OCI-M1 (cell line): Measurements from ENCODE around the gene CCT7.

ENCODE experiments used
- DNase-seq: peaks from one replicate; lab custom pipeline; 2025; lab: John Stamatoyannopoulos, UW

Gene CCT7

DNA sequence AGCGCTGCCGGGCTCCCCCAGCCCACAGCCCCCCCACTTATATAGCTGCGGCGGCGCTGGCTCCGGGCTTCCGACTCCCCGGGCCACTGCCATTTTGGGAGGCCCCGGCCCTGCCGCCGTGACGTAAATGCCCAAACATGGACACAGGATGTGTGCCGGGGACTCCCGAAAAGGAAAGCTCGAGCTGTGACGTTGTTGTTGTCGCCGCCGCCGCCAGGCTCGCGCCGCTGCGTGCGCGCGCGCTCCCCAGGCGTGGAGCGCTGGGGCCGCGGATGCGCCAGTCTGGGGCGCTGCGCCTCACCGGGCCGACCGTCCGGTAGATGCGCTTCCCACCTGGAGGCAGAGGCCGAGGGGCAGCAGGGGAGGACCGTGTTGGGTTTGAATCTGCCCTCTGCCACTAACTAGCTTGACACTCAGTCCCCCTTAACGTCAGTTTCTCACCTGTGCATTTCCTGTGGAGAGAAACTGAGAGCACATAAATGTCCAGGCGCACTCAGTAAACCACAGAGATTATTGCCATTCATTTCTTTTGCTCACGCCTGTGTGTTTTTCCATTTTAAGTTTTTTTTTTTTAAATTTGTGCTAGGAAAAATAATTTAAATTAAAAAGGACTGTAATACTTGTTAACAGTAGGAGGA, 59.5 kb downstream of the CCT7 start, which contains the start of gene EGR4:
Gene EGR4, minus strand, starts transcription at position 15 of the 638 bp plus-strand sequence. CDS start 231 bp downstream, outside the sequence.
- DNase-seq: peak; percentile 75

DNA sequence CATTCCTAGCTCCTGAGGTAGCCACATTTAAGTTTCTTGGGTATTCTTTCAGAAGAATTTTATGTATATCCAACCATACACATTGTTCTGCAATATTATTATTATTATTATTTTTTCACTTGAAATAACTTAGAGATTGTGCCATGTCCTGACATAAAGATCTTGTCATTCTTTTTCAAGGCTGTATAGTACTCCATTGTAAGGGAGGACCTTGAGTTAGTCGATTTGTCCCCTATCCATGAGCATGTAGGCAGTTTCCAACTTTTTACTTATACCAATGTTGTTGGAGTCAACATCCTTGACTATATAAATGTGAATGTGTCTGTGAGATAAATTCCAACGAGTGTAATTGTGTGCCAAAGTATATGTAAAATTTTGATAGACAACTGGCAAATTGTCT, 60.1 kb downstream of the CCT7 start:
- DNase-seq: no peak

DNA sequence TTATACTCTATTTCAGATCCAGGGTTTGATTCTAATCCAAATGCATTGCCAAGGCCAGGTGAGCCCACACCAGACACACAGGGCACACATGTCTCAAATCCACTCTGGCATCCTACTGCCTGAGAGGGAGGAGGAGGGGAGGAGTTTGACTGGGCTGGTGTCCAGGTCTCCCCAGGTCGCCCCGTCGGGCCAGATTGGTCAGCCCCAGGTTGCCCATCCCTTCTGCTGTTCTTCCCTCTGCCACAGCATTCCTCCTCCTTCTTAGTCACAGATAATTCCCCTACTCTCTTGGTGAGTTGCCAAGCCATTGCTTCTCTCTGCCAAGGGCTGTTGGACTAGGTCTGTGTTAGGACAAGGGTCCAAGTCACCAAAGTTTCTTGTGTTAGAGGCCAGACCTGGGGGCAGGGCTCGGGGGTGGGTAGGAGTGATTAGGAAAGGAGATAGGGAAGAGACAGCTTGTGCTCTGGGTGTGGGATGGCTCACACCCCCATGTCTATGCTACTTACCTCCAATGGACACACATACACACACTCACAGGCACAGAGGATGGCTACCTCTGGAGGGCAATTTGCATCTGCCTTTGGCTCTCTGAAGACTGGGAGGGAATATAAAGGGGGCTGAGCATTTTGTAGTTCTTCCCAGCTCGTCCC, 61.8 kb downstream of the CCT7 start:
- DNase-seq: no peak

DNA sequence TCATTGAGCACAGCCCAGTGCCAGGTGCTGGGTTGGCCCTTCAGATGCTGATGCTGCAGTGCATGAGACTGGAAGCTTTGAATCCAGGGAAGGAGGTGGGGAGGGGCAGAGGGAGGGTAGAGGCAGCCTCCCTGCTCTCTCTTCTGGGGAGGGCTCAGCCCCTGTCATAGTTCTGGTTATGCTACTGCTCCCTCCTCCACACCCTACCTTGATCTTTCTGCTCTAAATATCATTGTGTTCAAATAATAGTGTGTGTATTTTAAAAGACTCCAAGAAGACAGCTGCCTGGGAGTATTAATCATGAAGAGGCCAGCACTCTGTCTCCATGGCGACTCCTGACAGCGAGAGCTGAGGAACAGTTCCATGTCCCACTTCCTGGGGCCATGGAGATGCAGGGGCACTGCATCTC, 63.0 kb downstream of the CCT7 start:
- no peak for DNase-seq

DNA sequence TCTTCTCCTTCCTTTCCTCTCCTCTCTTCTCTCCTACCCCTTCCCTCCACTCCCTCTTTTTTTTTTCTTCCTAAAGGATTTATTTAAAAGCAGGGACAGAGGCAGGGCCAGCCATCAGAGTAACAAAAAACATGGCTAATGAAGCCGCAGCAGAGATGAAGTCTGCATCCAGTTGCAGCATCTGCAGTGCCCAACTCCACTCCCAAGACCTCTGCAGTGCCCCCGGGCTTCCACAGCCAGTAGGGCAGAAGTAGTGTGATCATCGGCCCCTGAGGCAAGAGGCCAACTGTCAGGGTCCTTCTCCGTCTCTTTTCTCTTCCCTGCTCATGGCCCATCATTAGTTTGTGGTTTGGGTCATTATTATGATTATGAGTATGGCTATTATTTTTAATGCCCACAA, 63.5 kb downstream of the CCT7 start:
- DNase-seq: no peak

DNA sequence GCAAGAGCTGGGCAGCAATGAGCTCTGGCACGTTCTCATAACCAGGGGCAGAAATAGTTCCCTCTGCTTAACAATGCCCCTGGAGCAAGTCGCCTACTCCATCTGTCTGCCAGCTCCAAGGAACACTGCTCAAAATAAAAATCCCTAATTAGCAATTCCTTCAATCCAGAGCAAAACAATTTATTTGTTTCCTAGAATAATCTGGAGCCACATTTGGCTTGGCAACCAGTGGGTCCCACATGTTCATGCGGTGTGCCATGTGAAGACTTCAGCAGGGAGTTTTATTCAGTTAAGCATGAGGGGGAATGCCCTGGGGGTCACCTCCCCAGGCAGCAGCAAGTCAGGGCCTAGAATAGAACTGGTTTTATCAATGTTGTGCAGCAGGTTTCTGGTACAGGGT, 66.8 kb downstream of the CCT7 start:
- DNase-seq: no peak

DNA sequence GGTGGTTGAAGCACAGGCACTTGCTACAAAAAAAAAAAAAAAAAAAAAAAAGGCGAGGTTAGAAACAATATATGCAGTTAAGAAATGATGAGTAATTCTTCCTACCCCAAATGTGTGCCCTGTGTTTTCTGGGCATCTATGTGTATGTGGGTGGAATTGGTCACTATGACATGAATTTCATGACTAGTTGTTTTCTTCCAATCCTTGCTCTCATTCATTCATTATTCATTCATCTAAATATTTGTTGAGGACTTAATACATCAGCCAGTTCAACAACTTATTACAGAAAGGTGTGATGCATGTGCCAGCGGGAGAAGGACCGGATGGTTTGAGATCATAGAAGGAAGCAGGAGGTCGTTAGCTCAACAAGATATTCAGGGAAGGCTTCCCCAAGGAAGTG, 67.5 kb downstream of the CCT7 start:
- no peak for DNase-seq
